Measurements from ENCODE around the gene AGRP. TPM values are rescaled to one million over a fixed set of nuclear protein-coding genes. Genes with fewer than 3 reads are reported as not detected.

AGRP gene
- total and polyA plus RNA-seq, 5 donors from 2014 or later = not detected

GRCh38 chr16:67460168-67460567, 23.2 kb downstream of the AGRP start:
- Mint-ChIP-seq H3K4me3 (no peak overlapping the region), H3K9me3 (no peaks in the 10 kb centered on the region), H3K4me1 (peaks cover 0 to 37% (median 13%) of the 10 kb centered on the region in 4 donors), H3K27ac (peak overlapping the region in 1 of 3 donors; percentile 85), H3K36me3 (no peaks in the 10 kb centered on the region), H3K27me3 (no peaks in the 10 kb centered on the region)
- Histone ChIP-seq H3K27me3 (ENCODE audit: control insufficient read depth, insufficient read depth, low read length) (no peaks in the 10 kb centered on the region), H3K36me3 (ENCODE audit: control insufficient read depth, insufficient read depth, low read length) (peaks cover 8% of the 10 kb centered on the region), H3K4me1 (ENCODE audit: control insufficient read depth, insufficient read depth, low read length, poor library complexity, severe bottlenecking) (no peaks in the 10 kb centered on the region), H3K4me3 (ENCODE audit: low read depth, low read length) (no peak overlapping the region), H3K27ac (ENCODE audit: insufficient read depth, low read length, poor library complexity, severe bottlenecking) (no peak overlapping the region), H3K9me3 (ENCODE audit: control insufficient read depth in 2 of 2, low read length in 2 of 2) (no peaks in the 10 kb centered on the region)
- no peak for DNase-seq
- ATAC-seq (ENCODE audit: low read depth in 2 of 2) = no peak

GRCh38 chr16:67459861-67460150, 23.5 kb downstream of the AGRP start:
- no peak overlapping the region for H3K4me3 ChIP-seq (ENCODE audit: low read depth, low read length)

GRCh38 chr16:67459066-67459860, 24.1 kb downstream of the AGRP start:
- no peaks in the 10 kb centered on the region for H3K27me3 ChIP-seq (ENCODE audit: control insufficient read depth, insufficient read depth, low read length)
- Mint-ChIP-seq H3K4me1 (peaks cover 0 to 39% (median 15%) of the 10 kb centered on the region in 4 donors), H3K36me3 (peaks cover 4% of the 10 kb centered on the region), H3K4me3 (no peak overlapping the region), H3K27me3 (no peaks in the 10 kb centered on the region), H3K9me3 (no peaks in the 10 kb centered on the region), H3K27ac (peak overlapping the region in 2 of 3 donors; percentile 78 to 93)
- no peak for ATAC-seq (ENCODE audit: low read depth in 2 of 2)
- H3K27ac ChIP-seq (ENCODE audit: insufficient read depth, low read length, poor library complexity, severe bottlenecking) = no peak overlapping the region
- peaks cover 9% of the 10 kb centered on the region for H3K36me3 ChIP-seq (ENCODE audit: control insufficient read depth, insufficient read depth, low read length)
- DNase-seq = no peak
- H3K4me3 ChIP-seq (ENCODE audit: low read depth, low read length) = no peak overlapping the region
- H3K4me1 ChIP-seq (ENCODE audit: control insufficient read depth, insufficient read depth, low read length, poor library complexity, severe bottlenecking) = no peaks in the 10 kb centered on the region
- H3K9me3 ChIP-seq (ENCODE audit: control insufficient read depth in 2 of 2, low read length in 2 of 2) = no peaks in the 10 kb centered on the region

More at GRCh38 chr16:67459861-67460150, 23.5 kb downstream of the AGRP start:
- ATAC-seq (ENCODE audit: low read depth in 2 of 2) = no peak
- H3K4me3 Mint-ChIP-seq = no peak overlapping the region
- Histone ChIP-seq H3K9me3 (ENCODE audit: control insufficient read depth in 2 of 2, low read length in 2 of 2) (no peaks in the 10 kb centered on the region), H3K27me3 (ENCODE audit: control insufficient read depth, insufficient read depth, low read length) (no peaks in the 10 kb centered on the region), H3K27ac (ENCODE audit: insufficient read depth, low read length, poor library complexity, severe bottlenecking) (no peak overlapping the region), H3K36me3 (ENCODE audit: control insufficient read depth, insufficient read depth, low read length) (peaks cover 9% of the 10 kb centered on the region), H3K4me1 (ENCODE audit: control insufficient read depth, insufficient read depth, low read length, poor library complexity, severe bottlenecking) (no peaks in the 10 kb centered on the region)
- no peak overlapping the region for H3K27ac Mint-ChIP-seq
- H3K4me1 Mint-ChIP-seq = peaks cover 0 to 37% (median 13%) of the 10 kb centered on the region in 4 donors
- DNase-seq = no peak
- H3K27me3 Mint-ChIP-seq = no peaks in the 10 kb centered on the region
- no peaks in the 10 kb centered on the region for H3K9me3 Mint-ChIP-seq
- peaks cover 1% of the 10 kb centered on the region for H3K36me3 Mint-ChIP-seq

- Histone ChIP-seq H3K27me3 (ENCODE audit: control insufficient read depth, insufficient read depth, low read length) (no peaks in the 10 kb centered on the region), H3K9me3 (ENCODE audit: control insufficient read depth in 2 of 2, low read length in 2 of 2) (no peaks in the 10 kb centered on the region), H3K4me3 (ENCODE audit: low read depth, low read length) (no peak overlapping the region), H3K4me1 (ENCODE audit: control insufficient read depth, insufficient read depth, low read length, poor library complexity, severe bottlenecking) (no peaks in the 10 kb centered on the region), H3K27ac (ENCODE audit: insufficient read depth, low read length, poor library complexity, severe bottlenecking) (no peak overlapping the region), H3K36me3 (ENCODE audit: control insufficient read depth, insufficient read depth, low read length) (peaks cover 12% of the 10 kb centered on the region)
- no peak for DNase-seq
- Mint-ChIP-seq H3K27ac (no peak overlapping the region), H3K4me3 (no peak overlapping the region), H3K27me3 (no peaks in the 10 kb centered on the region), H3K36me3 (peaks cover 6% of the 10 kb centered on the region), H3K4me1 (peaks cover 0 to 40% (median 17%) of the 10 kb centered on the region in 4 donors), H3K9me3 (no peaks in the 10 kb centered on the region)
- no peak for ATAC-seq (ENCODE audit: low read depth in 2 of 2)
These were observed 25.2 kb downstream of the AGRP start for GRCh38 chr16:67458121-67458641.

- H3K9me3 Mint-ChIP-seq = no peaks in the 10 kb centered on the region
- no peak overlapping the region for H3K27ac Mint-ChIP-seq
- H3K36me3 ChIP-seq (ENCODE audit: control insufficient read depth, insufficient read depth, low read length) = peaks cover 14% of the 10 kb centered on the region
- H3K4me3 ChIP-seq (ENCODE audit: low read depth, low read length) = no peak overlapping the region
- ATAC-seq (ENCODE audit: low read depth in 2 of 2) (no peak), DNase-seq (no peak)
- H3K27ac ChIP-seq (ENCODE audit: insufficient read depth, low read length, poor library complexity, severe bottlenecking) = no peak overlapping the region
- H3K4me1 Mint-ChIP-seq = peaks cover 0 to 40% (median 17%) of the 10 kb centered on the region in 4 donors
- no peaks in the 10 kb centered on the region for H3K4me1 ChIP-seq (ENCODE audit: control insufficient read depth, insufficient read depth, low read length, poor library complexity, severe bottlenecking)
- no peaks in the 10 kb centered on the region for H3K27me3 Mint-ChIP-seq
- H3K4me3 Mint-ChIP-seq = no peak overlapping the region
- H3K27me3 ChIP-seq (ENCODE audit: control insufficient read depth, insufficient read depth, low read length) = no peaks in the 10 kb centered on the region
- H3K36me3 Mint-ChIP-seq = peaks cover 7% of the 10 kb centered on the region
- H3K9me3 ChIP-seq (ENCODE audit: control insufficient read depth in 2 of 2, low read length in 2 of 2) = no peaks in the 10 kb centered on the region
These were observed 25.7 kb downstream of the AGRP start for GRCh38 chr16:67457611-67458010.

- no peaks in the 10 kb centered on the region for H3K27me3 ChIP-seq (ENCODE audit: control insufficient read depth, insufficient read depth, low read length)
- no peaks in the 10 kb centered on the region for H3K9me3 Mint-ChIP-seq
- peaks cover 7% of the 10 kb centered on the region for H3K36me3 Mint-ChIP-seq
- no peaks in the 10 kb centered on the region for H3K27me3 Mint-ChIP-seq
- no peak overlapping the region for H3K27ac ChIP-seq (ENCODE audit: insufficient read depth, low read length, poor library complexity, severe bottlenecking)
- no peak overlapping the region for H3K4me3 ChIP-seq (ENCODE audit: low read depth, low read length)
- H3K4me3 Mint-ChIP-seq = no peak overlapping the region
- no peaks in the 10 kb centered on the region for H3K4me1 ChIP-seq (ENCODE audit: control insufficient read depth, insufficient read depth, low read length, poor library complexity, severe bottlenecking)
- H3K4me1 Mint-ChIP-seq = peaks cover 0 to 36% (median 17%) of the 10 kb centered on the region in 4 donors
- peak overlapping the region in 2 of 3 donors; percentile 45 to 83 for H3K27ac Mint-ChIP-seq
- H3K9me3 ChIP-seq (ENCODE audit: control insufficient read depth in 2 of 2, low read length in 2 of 2) = no peaks in the 10 kb centered on the region
- ATAC-seq (ENCODE audit: low read depth in 2 of 2) (no peak), DNase-seq (no peak)
- peaks cover 20% of the 10 kb centered on the region for H3K36me3 ChIP-seq (ENCODE audit: control insufficient read depth, insufficient read depth, low read length)
These were observed 26.8 kb downstream of the AGRP start for GRCh38 chr16:67456391-67457081.

- no peak for DNase-seq
- no peak overlapping the region for H3K27ac ChIP-seq (ENCODE audit: insufficient read depth, low read length, poor library complexity, severe bottlenecking)
- Mint-ChIP-seq H3K27me3 (no peaks in the 10 kb centered on the region), H3K27ac (peak overlapping the region in 1 of 3 donors; percentile 59), H3K9me3 (no peaks in the 10 kb centered on the region), H3K4me3 (no peak overlapping the region), H3K4me1 (peaks cover 0 to 28% (median 17%) of the 10 kb centered on the region in 4 donors), H3K36me3 (peaks cover 18% of the 10 kb centered on the region)
- ATAC-seq (ENCODE audit: low read depth in 2 of 2) = no peak
- no peaks in the 10 kb centered on the region for H3K27me3 ChIP-seq (ENCODE audit: control insufficient read depth, insufficient read depth, low read length)
- H3K4me3 ChIP-seq (ENCODE audit: low read depth, low read length) = no peak overlapping the region
- H3K36me3 ChIP-seq (ENCODE audit: control insufficient read depth, insufficient read depth, low read length) = peaks cover 28% of the 10 kb centered on the region
- H3K4me1 ChIP-seq (ENCODE audit: control insufficient read depth, insufficient read depth, low read length, poor library complexity, severe bottlenecking) = no peaks in the 10 kb centered on the region
- no peaks in the 10 kb centered on the region for H3K9me3 ChIP-seq (ENCODE audit: control insufficient read depth in 2 of 2, low read length in 2 of 2)
These were observed 28.5 kb downstream of the AGRP start for GRCh38 chr16:67454852-67455251.
